Smooth muscle cell (in vitro differentiated cells): Measurements from ENCODE around the gene CRKL. TPM values are rescaled to one million over a fixed set of nuclear protein-coding genes. Genes with fewer than 3 reads are reported as not detected.

Experiments
- DNase-seq: peaks from one replicate; lab custom pipeline; 2025; ENCODE audit not compliant: unreplicated experiment; lab: John Stamatoyannopoulos, UW
- H2AFZ ChIP-seq: fragments of 200-600 bp; sonication (generic); 2 replicates; pipeline ENCODE4 v1.6.0; 2016; ENCODE audit warnings: antibody characterized with exemption, low read depth, mild to moderate bottlenecking
- H3F3A ChIP-seq: fragments of 200-600 bp; sonication (generic); 2 replicates; pipeline ENCODE4 v1.6.0; 2017; ENCODE audit warnings: antibody characterized with exemption, low read depth
- H3K27ac ChIP-seq: fragments of 200-600 bp; sonication (generic); 2 replicates; pipeline ENCODE4 v1.5.1; 2016; ENCODE audit warnings: low read depth, mild to moderate bottlenecking
- H3K27me3 ChIP-seq: fragments of 200-600 bp; sonication (generic); 2 replicates; pipeline ENCODE4 v1.6.1; 2016; ENCODE audit warnings: low read depth, mild to moderate bottlenecking
- H3K36me3 ChIP-seq: fragments of 200-600 bp; sonication (generic); 2 replicates; pipeline ENCODE4 v1.5.1; 2016; ENCODE audit warnings: low read depth
- H3K4me1 ChIP-seq: fragments of 200-600 bp; sonication (generic); 2 replicates; pipeline ENCODE4 v1.5.1; 2016; ENCODE audit warnings: low read depth
- H3K4me2 ChIP-seq: fragments of 200-600 bp; sonication (generic); 2 replicates; pipeline ENCODE4 v1.6.0; 2016; ENCODE audit warnings: mild to moderate bottlenecking
- H3K4me3 ChIP-seq: fragments of 200-600 bp; sonication (generic); 2 replicates; pipeline ENCODE4 v1.5.1; 2016; ENCODE audit warnings: mild to moderate bottlenecking
- H3K79me2 ChIP-seq: fragments of 200-600 bp; sonication (generic); 2 replicates; pipeline ENCODE4 v1.6.0; 2016; ENCODE audit warnings: low read depth, mild to moderate bottlenecking
- H3K9ac ChIP-seq: fragments of 200-600 bp; sonication (generic); 2 replicates; pipeline ENCODE4 v1.6.0; 2016; ENCODE audit warnings: low read depth
- H3K9me3 ChIP-seq: fragments of 200-600 bp; sonication (generic); replicated peaks from 2 replicates; pipeline ENCODE4 v1.5.1; 2016; ENCODE audit warnings: low read depth
- H4K20me1 ChIP-seq: fragments of 200-600 bp; sonication (generic); 2 replicates; pipeline ENCODE4 v1.6.0; 2016; ENCODE audit warnings: low read depth
- CTCF ChIP-seq: fragments of 200-600 bp; sonication (generic); IDR thresholded peaks from 2 replicates; pipeline ENCODE4 v1.5.1; 2017; ENCODE audit warnings: borderline replicate concordance, mild to moderate bottlenecking, antibody characterized with exemption; ENCODE audit not compliant: insufficient read depth, poor library complexity, severe bottlenecking
- WGBS: methylation state at CpG from one replicate; pipeline ENCODE4 v1.1.7; 2016; ENCODE audit warnings: low lambda C conversion rate; 5-methylcytosine and 5-hydroxymethylcytosine counted together
- polyA plus RNA-seq: library from polyadenylated mRNA; unstranded; fragments of >200 nt; fragmentation: Nextera tagmentation; extraction: Ambion mirVana; gene quantifications from 2 replicates; pipeline ENCODE4 v1.2.1, GENCODE V29; 2016
- total RNA-seq: library from RNA; depleted of rRNA; stranded (reverse); fragments of >200 nt; gene quantifications from 2 replicates; pipeline ENCODE4 v1.2.3, GENCODE V29; 2014

The CRKL gene
- total and polyA plus RNA-seq, 2 experiments from 2014 or later: 26.6 to 40.9 TPM

- Histone ChIP-seq H3K27me3 (no peaks in the 10 kb centered on the region), H3K9me3 (no peaks in the 10 kb centered on the region), H4K20me1 (no peaks in the 10 kb centered on the region), H3K9ac (no peak overlapping the region), H2AFZ (no peak overlapping the region), H3K36me3 (no peaks in the 10 kb centered on the region), H3K4me2 (no peak overlapping the region), H3F3A (peaks cover 6% of the 10 kb centered on the region), H3K4me3 (no peak overlapping the region), H3K4me1 (peaks cover 13% of the 10 kb centered on the region), H3K79me2 (peaks cover 9% of the 10 kb centered on the region), H3K27ac (no peak overlapping the region)
- 97% methylated on average over 27 of the region's 27 CpGs for WGBS
- no peak for DNase-seq
- no peak for TF ChIP-seq CTCF
Measured at GRCh38 chr22:20999350-21000206, 82.4 kb downstream of the CRKL start.

- H3K36me3 ChIP-seq: no peaks in the 10 kb centered on the region
- peak overlapping the region; percentile 98 for H3K27ac ChIP-seq
- H3K9ac ChIP-seq: peak overlapping the region; percentile 97
- H3K4me3 ChIP-seq: peak overlapping the region; percentile 88
- no peaks in the 10 kb centered on the region for H3K9me3 ChIP-seq
- no peaks in the 10 kb centered on the region for H3K27me3 ChIP-seq
- DNase-seq: no peak
- 83% methylated on average over 21 of the region's 22 CpGs for WGBS
- no peaks in the 10 kb centered on the region for H4K20me1 ChIP-seq
- H3K79me2 ChIP-seq: peaks cover 9% of the 10 kb centered on the region
- H3K4me1 ChIP-seq: peaks cover 13% of the 10 kb centered on the region
- H3F3A ChIP-seq: peaks cover 6% of the 10 kb centered on the region
- peak overlapping the region; percentile 97 for H3K4me2 ChIP-seq
- no peak overlapping the region for H2AFZ ChIP-seq
- TF ChIP-seq CTCF: no peak
Measured at GRCh38 chr22:21000207-21000986, 83.2 kb downstream of the CRKL start.

- 28% methylated on average over 26 of the region's 26 CpGs for WGBS
- H3K36me3 ChIP-seq: no peaks in the 10 kb centered on the region
- H3K4me1 ChIP-seq: peaks cover 13% of the 10 kb centered on the region
- no peaks in the 10 kb centered on the region for H3K9me3 ChIP-seq
- peak overlapping the region; percentile 97 for H3K4me2 ChIP-seq
- H3K27me3 ChIP-seq: no peaks in the 10 kb centered on the region
- H3F3A ChIP-seq: peaks cover 6% of the 10 kb centered on the region
- H3K79me2 ChIP-seq: peaks cover 9% of the 10 kb centered on the region
- peak overlapping the region; percentile 88 for H3K4me3 ChIP-seq
- H4K20me1 ChIP-seq: no peaks in the 10 kb centered on the region
- no peak for DNase-seq
- TF ChIP-seq CTCF: no peak
- H3K27ac ChIP-seq: peak overlapping the region; percentile 98
- H3K9ac ChIP-seq: peak overlapping the region; percentile 97
- H2AFZ ChIP-seq: peak overlapping the region; percentile 81
Measured at GRCh38 chr22:21000987-21001600, 83.9 kb downstream of the CRKL start.
